Common myeloid progenitor, CD34-positive (primary cell): ENCODE data around the gene SCAI. TPM values are rescaled to one million over a fixed set of nuclear protein-coding genes. Genes with fewer than 3 reads are reported as not detected.
A peak's percentile ranks its signal among the peaks of the same experiment; 100 is the strongest.

Source experiments
- CTCF ChIA-PET: fragments of 350-600 bp; sonication (Branson Sonifier 250); formaldehyde crosslinking; loops from one replicate; lab custom pipeline; 2021; ENCODE audit warnings: antibody characterized with exemption; lab: Charles Lee
- POLR2A ChIA-PET: fragments of 350-600 bp; sonication (Branson Sonifier 250); formaldehyde crosslinking; loops from one replicate; lab custom pipeline; 2021; ENCODE audit warnings: antibody characterized with exemption; lab: Charles Lee
- DNase-seq, 3 donors: peaks; one replicate each; pipeline versions ENCODE4 v3.0.0 to v3.0.0-alpha.2; 2013
- H3K27ac ChIP-seq, 2 experiments: 1 replicate in 1 of 2; 2 replicates in 1 of 2; pipeline ENCODE4 v1.7.0; 2013; ENCODE audit warnings: inconsistent platforms in 2 of 2, low read length in 2 of 2, mild to moderate bottlenecking in 2 of 2, low read depth in 1 of 2, moderate library complexity in 1 of 2; ENCODE audit not compliant: severe bottlenecking in 2 of 2, insufficient read depth in 1 of 2, poor library complexity in 1 of 2
- H3K27me3 ChIP-seq, 5 experiments: replicated peaks in 2 of 5; 1 replicate in 3 of 5; 2 replicates in 2 of 5; pipeline versions ENCODE4 v1.6.1 to v1.7.0; 2013; ENCODE audit warnings: low read length in 4 of 5, mild to moderate bottlenecking in 2 of 5, moderate library complexity in 2 of 5, inconsistent platforms in 1 of 5; ENCODE audit not compliant: insufficient read depth in 5 of 5, control insufficient read depth in 4 of 5
- H3K36me3 ChIP-seq, 4 experiments: 1 replicate in 2 of 4; 2 replicates in 2 of 4; pipeline versions ENCODE4 v1.6.1 to v1.7.0; 2013; ENCODE audit warnings: low read length in 3 of 4, control low read depth in 1 of 4, mild to moderate bottlenecking in 1 of 4; ENCODE audit not compliant: control insufficient read depth in 4 of 4, insufficient read depth in 4 of 4
- H3K4me1 ChIP-seq, 4 experiments: 1 replicate in 3 of 4; 2 replicates in 1 of 4; pipeline versions ENCODE4 v1.6.1 to v1.7.1; 2013; ENCODE audit warnings: low read length in 3 of 4, mild to moderate bottlenecking in 3 of 4, control low read depth in 1 of 4, inconsistent platforms in 1 of 4, moderate library complexity in 1 of 4; ENCODE audit not compliant: control insufficient read depth in 4 of 4, insufficient read depth in 4 of 4; ENCODE audit errors: control extremely low read depth in 1 of 4
- H3K4me3 ChIP-seq, 7 experiments: 1 replicate in 4 of 7; 2 replicates in 3 of 7; pipeline versions ENCODE4 v1.5.1 to v1.7.0; 2013; ENCODE audit warnings: mild to moderate bottlenecking in 7 of 7, low read length in 6 of 7, moderate library complexity in 6 of 7, inconsistent platforms in 2 of 7, low read depth in 2 of 7, control low read depth in 1 of 7; ENCODE audit not compliant: insufficient read depth in 4 of 7, control insufficient read depth in 1 of 7; ENCODE audit errors: extremely low read depth in 1 of 7
- H3K9me3 ChIP-seq, 5 experiments: 1 replicate in 4 of 5; 2 replicates in 1 of 5; pipeline versions ENCODE4 v1.6.1 to v1.7.1; 2013; ENCODE audit warnings: low read length in 4 of 5, mild to moderate bottlenecking in 2 of 5, inconsistent platforms in 1 of 5, low read depth in 1 of 5, moderate library complexity in 1 of 5; ENCODE audit not compliant: control insufficient read depth in 4 of 5, insufficient read depth in 2 of 5; ENCODE audit errors: control extremely low read depth in 1 of 5
- WGBS: methylation state at CpG from one replicate; pipeline ENCODE4 v1.1.5; 2013; ENCODE audit not compliant: insufficient coverage; 5-methylcytosine and 5-hydroxymethylcytosine counted together
- polyA plus RNA-seq: library from polyadenylated mRNA; unstranded; fragments of 120-200 nt; gene quantifications from one replicate; pipeline ENCODE4 v1.2.1, GENCODE V29; 2013

Gene SCAI
- polyA plus RNA-seq: 22.3 TPM

DNA sequence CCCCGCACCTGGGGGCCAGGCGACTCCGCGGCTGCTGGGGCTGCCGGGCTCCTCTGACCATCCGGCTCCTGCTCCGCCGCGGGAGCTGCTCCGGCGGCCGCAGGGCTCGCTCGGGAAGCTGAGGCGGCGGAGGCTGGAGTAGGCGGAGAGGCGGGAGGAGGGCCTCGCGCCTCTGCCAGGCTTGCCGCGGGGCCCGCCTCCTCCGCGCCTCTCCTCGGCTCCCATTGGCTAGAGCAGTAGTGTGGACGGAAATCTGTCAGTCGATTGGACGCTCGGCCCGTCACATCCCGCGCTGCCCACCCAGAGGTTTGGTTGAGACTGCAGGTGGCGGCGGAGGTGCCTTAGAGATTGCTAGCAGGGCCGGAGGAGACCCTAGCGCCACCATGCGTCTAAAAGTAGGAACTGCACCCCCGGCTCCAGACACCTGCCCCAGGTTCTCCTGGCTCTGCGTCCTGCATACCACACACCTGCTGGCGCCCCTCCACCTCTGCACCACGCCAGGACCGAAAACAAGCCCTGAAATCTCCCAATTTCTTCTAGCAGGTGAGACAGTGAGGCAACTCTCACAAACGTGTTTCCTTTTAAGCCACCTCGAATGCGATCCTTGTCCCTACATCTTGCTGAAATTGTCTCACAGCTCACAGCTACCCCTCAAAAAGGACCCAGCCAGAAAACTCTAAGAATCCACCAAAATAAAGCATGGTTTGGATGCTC is at the start of gene SCAI:
Gene SCAI (minus strand): TSS at position 152 of the 714 bp plus-strand sequence. CDS start 91 bp downstream, at position 61.
- H3K27ac ChIP-seq: peak within 1 kb of the TSS; percentile 50 to 78
- DNase-seq: peak; percentile 99
- ChIA-PET CTCF (interaction anchor here (0.7 to 3.3 kb wide), 22 partner anchors 8 to 205 kb away, joined by 3 to 18 read pairs (median 4); no protein-coding TSS in a partner anchor), POLR2A (interaction anchor here (0.6 to 0.7 kb wide), 2 partner anchors 202 to 857 kb away, joined by 3 to 4 read pairs; partner anchors contain the start of gene GOLGA1)
- under 1% methylated on average over 30 of the region's 46 CpGs for WGBS
- no peaks in the 10 kb centered on the region for H3K9me3 ChIP-seq
- peak within 1 kb of the TSS; percentile 68 to 100 (median 87) for H3K4me3 ChIP-seq
- H3K27me3 ChIP-seq: no peaks in the 10 kb centered on the region
- H3K36me3 ChIP-seq: peaks cover 2 to 11% (median 5%) of the 10 kb centered on the region in 4 experiments
- peaks cover 5 to 26% (median 12%) of the 10 kb centered on the region in 4 experiments for H3K4me1 ChIP-seq

DNA sequence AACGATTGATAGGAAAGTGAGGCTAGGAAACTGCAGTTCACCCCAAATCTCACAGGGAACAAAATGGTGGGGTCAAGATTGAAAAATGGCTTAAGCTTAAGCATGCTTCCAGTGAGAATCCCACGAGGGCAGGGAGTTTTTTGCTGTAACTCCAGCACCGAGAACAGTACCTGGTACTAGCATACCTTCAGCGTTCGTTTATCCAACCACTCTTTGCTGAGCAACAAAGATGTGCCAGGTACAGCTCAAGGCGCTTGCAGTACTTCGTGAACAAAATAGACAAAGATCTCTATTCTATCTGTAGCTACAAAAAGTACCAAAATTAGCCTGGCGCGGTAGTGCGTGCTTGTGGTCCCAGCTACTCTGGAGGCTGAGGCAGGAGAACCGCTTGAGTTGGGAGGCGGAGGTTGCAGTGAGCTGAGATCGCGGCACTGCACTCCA is 47.1 kb upstream of the SCAI start:
- Histone ChIP-seq H3K27ac (peak overlapping the region; percentile 95 to 98), H3K4me3 (peak overlapping the region in 6 of 7 experiments; percentile 87 to 99 (median 94)), H3K9me3 (no peaks in the 10 kb centered on the region), H3K4me1 (peaks cover 9 to 29% (median 19%) of the 10 kb centered on the region in 4 experiments), H3K36me3 (peaks cover 0 to 2% (median 0%) of the 10 kb centered on the region in 4 experiments), H3K27me3 (no peaks in the 10 kb centered on the region)
- POLR2A ChIA-PET: interaction anchor here (1.2 kb wide), 1 partner anchor 9 kb away, joined by 3 read pairs; no protein-coding TSS in a partner anchor
- CTCF ChIA-PET: interaction anchor here (0.7 to 1.3 kb wide), 4 partner anchors 12 to 419 kb away, joined by 3 to 5 read pairs (median 3); partner anchors contain the start of gene NR6A1
- DNase-seq: peak; percentile 7 to 37 (median 28)
- WGBS: 62% methylated on average over 7 of the region's 14 CpGs

DNA sequence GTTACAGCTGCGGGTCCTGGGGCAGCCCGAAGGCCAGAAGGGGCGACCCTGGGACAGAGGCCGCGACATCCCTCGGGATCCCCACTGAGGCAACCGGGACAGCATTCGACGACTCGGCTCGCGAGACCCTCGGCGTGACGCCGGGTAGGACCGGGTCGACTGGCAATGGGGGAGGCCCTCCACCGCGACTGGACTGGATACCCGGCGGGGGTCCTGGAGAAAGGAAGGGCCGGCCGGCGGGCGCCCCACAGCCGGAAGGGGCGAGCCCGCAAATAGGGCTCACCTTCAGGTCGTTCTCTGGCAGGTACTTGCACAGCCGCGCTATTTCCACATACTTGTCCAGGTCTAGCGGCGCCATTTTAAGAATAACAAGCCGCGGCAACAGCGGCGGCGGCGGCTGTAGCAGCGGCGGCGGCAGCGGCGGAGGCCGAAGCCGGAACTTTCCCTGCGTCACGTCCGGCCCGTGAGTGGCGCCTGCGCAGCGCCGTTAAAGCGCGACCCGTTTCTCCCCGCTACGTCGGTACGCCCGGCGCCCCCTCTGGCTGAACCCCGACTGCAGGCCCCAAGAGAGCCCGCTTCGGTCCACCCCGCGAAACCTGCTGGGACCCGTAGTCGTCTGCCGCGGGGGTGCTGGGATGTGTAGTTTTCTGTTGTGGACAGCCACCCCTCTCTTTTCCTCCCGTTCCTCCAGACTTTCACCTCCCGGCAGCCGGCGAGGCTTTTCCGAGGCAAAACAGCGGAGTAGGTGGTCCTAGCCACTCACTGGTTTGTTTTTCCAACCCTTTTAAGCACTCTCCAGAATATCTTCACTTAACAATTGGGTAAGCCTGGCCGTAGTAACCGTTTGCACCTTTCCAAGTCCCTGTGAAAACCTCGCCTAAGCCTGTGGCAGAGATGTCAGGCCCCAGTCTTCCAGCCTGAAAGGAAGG is 46.3 kb upstream of the SCAI start, which contains the start of gene PPP6C:
Gene PPP6C (minus strand): TSS at position 443 of the 929 bp plus-strand sequence. CDS start 85 bp downstream, at position 358.
- under 1% methylated on average over 67 of the region's 82 CpGs for WGBS
- Histone ChIP-seq H3K36me3 (peaks cover 0 to 2% (median 0%) of the 10 kb centered on the region in 4 experiments), H3K9me3 (no peaks in the 10 kb centered on the region), H3K27ac (peak within 1 kb of the TSS; percentile 95 to 98), H3K4me3 (peak within 1 kb of the TSS; percentile 90 to 99 (median 93)), H3K27me3 (no peaks in the 10 kb centered on the region), H3K4me1 (peaks cover 9 to 29% (median 19%) of the 10 kb centered on the region in 4 experiments)
- CTCF ChIA-PET: interaction anchor here (0.7 to 1.4 kb wide), 7 partner anchors 11 to 419 kb away, joined by 3 to 5 read pairs (median 3); partner anchors contain the start of gene NR6A1
- peak; percentile 97 to 99 (median 99) for DNase-seq
- POLR2A ChIA-PET: interaction anchor here (1.2 kb wide), 1 partner anchor 9 kb away, joined by 3 read pairs; no protein-coding TSS in a partner anchor

DNA sequence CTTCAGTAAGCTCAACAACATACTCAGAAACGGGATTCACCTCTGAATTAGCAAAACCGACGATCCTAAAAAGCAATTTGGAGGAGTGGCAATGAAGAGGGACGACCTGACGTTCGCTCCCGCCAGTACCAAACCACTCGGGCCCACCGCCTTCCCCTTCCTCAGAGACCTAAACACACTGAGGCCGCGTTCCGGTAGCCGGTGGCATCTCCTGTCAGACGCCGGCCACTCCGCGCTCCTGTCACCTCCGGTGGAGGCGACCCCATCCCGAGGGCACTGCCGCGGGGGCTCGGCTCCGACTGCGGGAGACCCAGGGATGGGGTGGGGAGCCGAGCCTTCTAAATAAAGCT is 45.7 kb upstream of the SCAI start:
- Histone ChIP-seq H3K27me3 (no peaks in the 10 kb centered on the region), H3K9me3 (no peaks in the 10 kb centered on the region), H3K4me1 (peaks cover 9 to 29% (median 19%) of the 10 kb centered on the region in 4 experiments), H3K36me3 (peaks cover 0 to 2% (median under 1%) of the 10 kb centered on the region in 4 experiments), H3K27ac (peak overlapping the region; percentile 95 to 98), H3K4me3 (peak overlapping the region; percentile 90 to 99 (median 93))
- WGBS: under 1% methylated on average over 16 of the region's 26 CpGs
- CTCF ChIA-PET: interaction anchor here (0.9 to 1.4 kb wide), 3 partner anchors 13 to 45 kb away, joined by 3 to 4 read pairs (median 3); no protein-coding TSS in a partner anchor
- DNase-seq: peak; percentile 34 to 68 (median 52)
- POLR2A ChIA-PET: no interaction called here

DNA sequence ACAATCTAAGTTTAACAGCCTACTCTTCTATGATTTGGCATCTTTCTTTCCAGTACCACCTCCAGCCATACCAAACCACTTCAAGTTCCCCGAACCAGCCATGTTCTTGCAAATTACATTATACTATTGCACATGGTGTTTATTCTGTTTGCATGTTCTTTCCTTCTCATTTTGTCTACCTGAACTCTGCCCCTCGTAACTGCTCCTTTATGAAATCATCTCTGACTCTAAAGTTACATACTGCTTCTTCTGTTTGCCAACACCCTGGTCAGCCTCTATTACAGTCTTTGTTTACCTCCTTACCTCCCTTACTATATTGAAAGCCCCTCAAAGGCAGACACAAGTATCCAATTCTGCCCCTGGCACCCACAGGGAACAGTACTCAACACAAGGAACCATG is 40.2 kb upstream of the SCAI start:
- DNase-seq: no peak
- ChIA-PET POLR2A (no interaction called here), CTCF (interaction anchor here (1.9 kb wide), 1 partner anchor 16 kb away, joined by 4 read pairs; no protein-coding TSS in a partner anchor)
- no peaks in the 10 kb centered on the region for H3K27me3 ChIP-seq
- peaks cover 0 to 6% (median 3%) of the 10 kb centered on the region in 4 experiments for H3K36me3 ChIP-seq
- no peak overlapping the region for H3K27ac ChIP-seq
- peaks cover 0 to 16% (median 11%) of the 10 kb centered on the region in 4 experiments for H3K4me1 ChIP-seq
- H3K4me3 ChIP-seq: no peak overlapping the region
- no peaks in the 10 kb centered on the region for H3K9me3 ChIP-seq
- WGBS: 100% methylated on average over 1 of the region's 2 CpGs

DNA sequence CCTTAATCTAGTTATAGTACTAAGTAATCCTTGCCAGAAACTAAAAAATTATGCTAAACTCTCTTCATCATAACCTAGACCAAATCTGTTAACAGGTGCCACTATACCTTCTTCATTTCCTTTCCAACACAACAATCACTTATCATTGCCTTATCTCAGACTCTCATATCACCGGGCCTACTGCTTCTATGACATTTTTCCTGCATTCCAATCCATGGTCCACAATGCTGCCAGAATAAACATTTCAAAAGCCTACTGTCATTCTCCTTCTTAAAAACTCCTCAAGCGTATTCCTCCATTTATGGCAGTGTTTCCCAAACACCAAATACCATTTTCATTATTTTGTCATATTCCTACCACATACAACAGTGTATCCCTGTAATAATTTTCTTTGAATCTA is 39.7 kb upstream of the SCAI start:
- no peak overlapping the region for H3K4me3 ChIP-seq
- DNase-seq: no peak
- H3K27ac ChIP-seq: no peak overlapping the region
- WGBS: 75% methylated on average over 1 of the region's 2 CpGs
- ChIA-PET POLR2A (no interaction called here), CTCF (interaction anchor here (1.9 kb wide), 1 partner anchor 15 kb away, joined by 4 read pairs; no protein-coding TSS in a partner anchor)
- H3K27me3 ChIP-seq: no peaks in the 10 kb centered on the region
- H3K36me3 ChIP-seq: peaks cover 0 to 6% (median 4%) of the 10 kb centered on the region in 4 experiments
- peaks cover 0 to 11% (median 7%) of the 10 kb centered on the region in 4 experiments for H3K4me1 ChIP-seq
- H3K9me3 ChIP-seq: no peaks in the 10 kb centered on the region
